ENCODE data around the gene MAP4.

The MAP4 gene

GRCh38 chr3:47908744-47909143 is 107.5 kb downstream of the MAP4 start:
- in situ Hi-C loops (cut with HindIII; ENCODE audit: low sequenced_read_pairs), result no loop called here

GRCh38 chr3:47907784-47908183 is 108.4 kb downstream of the MAP4 start:
- TF ChIP-seq, protein P1, sequence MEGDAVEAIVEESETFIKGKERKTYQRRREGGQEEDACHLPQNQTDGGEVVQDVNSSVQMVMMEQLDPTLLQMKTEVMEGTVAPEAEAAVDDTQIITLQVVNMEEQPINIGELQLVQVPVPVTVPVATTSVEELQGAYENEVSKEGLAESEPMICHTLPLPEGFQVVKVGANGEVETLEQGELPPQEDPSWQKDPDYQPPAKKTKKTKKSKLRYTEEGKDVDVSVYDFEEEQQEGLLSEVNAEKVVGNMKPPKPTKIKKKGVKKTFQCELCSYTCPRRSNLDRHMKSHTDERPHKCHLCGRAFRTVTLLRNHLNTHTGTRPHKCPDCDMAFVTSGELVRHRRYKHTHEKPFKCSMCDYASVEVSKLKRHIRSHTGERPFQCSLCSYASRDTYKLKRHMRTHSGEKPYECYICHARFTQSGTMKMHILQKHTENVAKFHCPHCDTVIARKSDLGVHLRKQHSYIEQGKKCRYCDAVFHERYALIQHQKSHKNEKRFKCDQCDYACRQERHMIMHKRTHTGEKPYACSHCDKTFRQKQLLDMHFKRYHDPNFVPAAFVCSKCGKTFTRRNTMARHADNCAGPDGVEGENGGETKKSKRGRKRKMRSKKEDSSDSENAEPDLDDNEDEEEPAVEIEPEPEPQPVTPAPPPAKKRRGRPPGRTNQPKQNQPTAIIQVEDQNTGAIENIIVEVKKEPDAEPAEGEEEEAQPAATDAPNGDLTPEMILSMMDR (IDR thresholded peaks at IDR 0.05; ENCODE audit: low read depth, low read length, missing control alignments), result no peak
- H3K4me3 ChIP-seq (ENCODE audit: low read depth, low read length), result no peak overlapping the region
- DNase-seq (ENCODE audit: low read depth), result no peak
- in situ Hi-C loops (cut with HindIII; ENCODE audit: low sequenced_read_pairs), result no loop called here

More at GRCh38 chr3:47908744-47909143, 107.5 kb downstream of the MAP4 start:
- TF ChIP-seq, protein P1 (IDR thresholded peaks at IDR 0.05; ENCODE audit: low read depth, low read length, missing control alignments), result no peak
- H3K4me3 ChIP-seq (ENCODE audit: low read depth, low read length), result no peak overlapping the region
- DNase-seq (ENCODE audit: low read depth), result peak; percentile 32

GRCh38 chr3:47902746-47903145 is 113.5 kb downstream of the MAP4 start:
- in situ Hi-C loops (cut with HindIII; ENCODE audit: low sequenced_read_pairs), result no loop called here
- DNase-seq (ENCODE audit: low read depth), result no peak
- TF ChIP-seq, protein P1 (IDR thresholded peaks at IDR 0.05; ENCODE audit: low read depth, low read length, missing control alignments), result no peak
- no peak overlapping the region for H3K4me3 ChIP-seq (ENCODE audit: low read depth, low read length)

GRCh38 chr3:47901280-47901833 is 114.9 kb downstream of the MAP4 start:
- in situ Hi-C loops (cut with HindIII; ENCODE audit: low sequenced_read_pairs), result no loop called here
- no peak overlapping the region for H3K4me3 ChIP-seq (ENCODE audit: low read depth, low read length)
- TF ChIP-seq, protein P1 (IDR thresholded peaks at IDR 0.05; ENCODE audit: low read depth, low read length, missing control alignments), result no peak
- DNase-seq (ENCODE audit: low read depth), result no peak

DNA sequence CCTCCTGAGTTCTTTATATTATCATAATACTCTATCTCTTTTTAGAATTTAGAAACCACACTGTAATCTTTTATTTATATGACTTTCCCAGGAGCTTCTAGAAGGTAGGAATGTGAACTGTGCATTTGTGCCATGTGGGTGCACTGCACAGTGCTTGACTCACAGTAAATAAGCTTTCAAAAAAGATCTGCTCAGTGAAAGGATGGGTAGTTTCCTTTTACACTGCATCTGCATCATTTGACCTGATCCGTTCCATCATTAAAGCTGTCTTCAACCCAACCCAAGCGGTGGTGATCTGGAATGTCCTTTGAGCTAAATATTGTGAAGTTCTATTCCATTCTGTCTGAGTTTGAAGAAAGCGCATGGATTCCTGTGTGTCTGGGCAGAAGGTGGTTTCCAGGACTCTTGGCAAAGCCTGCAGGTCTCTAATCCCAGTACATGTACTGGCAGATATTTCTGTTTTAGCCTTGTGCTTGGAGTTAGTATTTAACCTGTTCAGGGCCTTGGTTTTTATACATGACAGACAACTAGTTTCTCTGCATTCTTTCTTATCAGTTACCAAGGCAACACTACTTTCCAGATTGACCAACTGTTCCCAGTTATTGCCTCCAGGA is 116.6 kb downstream of the MAP4 start:
- DNase-seq (ENCODE audit: low read depth), result no peak
- no peak overlapping the region for H3K4me3 ChIP-seq (ENCODE audit: low read depth, low read length)
- in situ Hi-C loops (cut with HindIII; ENCODE audit: low sequenced_read_pairs), result no loop called here
- TF ChIP-seq, protein P1 (IDR thresholded peaks at IDR 0.05; ENCODE audit: low read depth, low read length, missing control alignments), result no peak

GRCh38 chr3:47897954-47898353 is 118.3 kb downstream of the MAP4 start:
- no peak for DNase-seq (ENCODE audit: low read depth)
- TF ChIP-seq, protein P1 (IDR thresholded peaks at IDR 0.05; ENCODE audit: low read depth, low read length, missing control alignments), result no peak
- in situ Hi-C loops (cut with HindIII; ENCODE audit: low sequenced_read_pairs), result no loop called here
- no peak overlapping the region for H3K4me3 ChIP-seq (ENCODE audit: low read depth, low read length)

Data from astrocyte of the cerebellum (primary cell).